ENCODE data around the gene TECPR2.
"Not testable (repeated sequence)": the region's sequence is repeated elsewhere in the genome, so short reads cannot be mapped to it uniquely, and the experiment has no call there.

Gene TECPR2

DNA sequence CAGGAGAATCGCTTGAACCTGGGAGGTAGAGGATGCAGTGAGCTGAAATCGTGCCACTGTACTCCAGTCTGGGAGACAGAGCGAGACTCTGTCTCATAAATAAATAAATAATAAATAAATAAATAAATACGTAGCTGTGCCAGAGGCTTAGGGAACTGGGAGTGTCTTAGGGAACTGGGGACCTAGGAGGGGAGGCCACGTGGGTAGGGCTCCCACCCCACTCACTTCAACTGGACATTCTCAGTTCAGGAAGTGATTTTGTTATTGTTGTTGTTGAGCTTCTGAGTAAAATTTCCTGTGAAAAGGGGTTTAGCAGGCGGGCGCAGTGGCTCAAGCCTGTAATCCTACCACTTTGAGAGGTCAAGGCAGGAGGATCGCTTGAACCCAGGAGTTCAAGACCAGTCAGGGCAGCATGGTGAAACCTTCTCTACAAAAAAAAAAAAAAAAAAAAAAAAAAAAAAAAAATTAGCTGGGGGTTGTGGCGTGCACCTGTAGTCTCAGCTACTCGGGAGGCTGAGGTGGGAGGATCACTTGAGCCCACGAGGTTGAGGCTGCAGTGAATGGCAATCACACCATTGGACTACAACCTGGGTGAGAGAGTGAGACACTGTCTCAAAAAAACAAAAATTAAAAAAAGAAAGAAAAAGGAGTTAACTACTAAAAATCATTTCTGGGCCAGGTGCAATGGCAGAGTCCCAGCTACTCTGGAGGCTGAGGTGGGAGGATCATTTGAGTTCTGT, 165.9 kb downstream of the TECPR2 start:
- no peak for DNase-seq (ENCODE audit: low spot score)

DNA sequence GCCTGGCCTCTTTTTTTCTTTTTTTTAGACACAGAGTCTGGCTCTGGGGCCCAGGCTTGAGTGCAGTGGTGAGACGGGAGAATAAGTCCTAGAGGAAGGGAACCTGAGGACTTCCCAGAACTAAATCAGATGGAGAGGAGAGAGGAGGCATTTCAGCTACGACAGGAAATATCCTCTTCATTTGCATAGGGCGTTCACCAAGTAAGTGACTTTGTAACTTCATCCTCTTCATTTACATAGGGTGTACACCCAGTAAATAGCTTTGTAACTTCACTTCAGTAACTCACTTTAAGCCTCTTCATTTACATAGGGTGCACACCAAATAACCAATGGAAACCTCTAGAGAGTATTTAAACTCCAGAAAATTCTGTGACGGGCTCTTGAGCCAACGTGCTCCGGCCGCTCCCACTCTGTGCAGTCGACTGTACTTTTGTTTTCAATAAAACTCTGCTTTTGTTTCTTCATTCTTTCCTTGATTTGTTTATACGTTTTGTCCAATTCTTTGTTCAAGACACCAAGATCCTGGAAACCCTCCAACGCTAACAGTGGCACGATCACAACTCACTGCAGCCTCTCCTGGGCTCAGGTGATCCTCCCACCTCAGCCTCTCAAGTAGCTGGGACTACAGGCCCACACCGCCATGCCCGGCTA, 168.2 kb downstream of the TECPR2 start:
- DNase-seq (ENCODE audit: low spot score): no peak

DNA sequence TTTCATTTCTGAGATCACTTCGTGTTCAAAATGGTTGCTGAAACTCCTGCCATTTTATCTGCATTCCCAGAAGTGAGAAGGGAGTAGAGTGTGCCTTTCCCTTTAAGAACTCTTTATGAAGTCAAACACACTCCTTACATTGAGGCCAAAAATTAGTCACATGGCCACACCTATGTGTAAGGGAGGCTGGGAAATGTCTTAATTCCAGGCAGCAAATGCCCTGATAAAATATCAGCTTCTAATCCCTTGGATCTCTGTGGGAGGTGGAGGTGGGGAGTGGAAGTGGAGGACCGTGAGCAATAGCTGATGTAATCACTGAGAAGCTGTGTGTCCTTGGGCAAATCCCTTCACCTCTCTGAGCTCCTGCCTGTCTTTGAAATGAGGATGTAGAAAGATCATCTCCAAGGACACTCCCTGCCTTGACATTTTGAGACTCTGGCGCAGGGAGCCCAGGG, 169.5 kb downstream of the TECPR2 start:
- no peak for DNase-seq (ENCODE audit: low spot score)

DNA sequence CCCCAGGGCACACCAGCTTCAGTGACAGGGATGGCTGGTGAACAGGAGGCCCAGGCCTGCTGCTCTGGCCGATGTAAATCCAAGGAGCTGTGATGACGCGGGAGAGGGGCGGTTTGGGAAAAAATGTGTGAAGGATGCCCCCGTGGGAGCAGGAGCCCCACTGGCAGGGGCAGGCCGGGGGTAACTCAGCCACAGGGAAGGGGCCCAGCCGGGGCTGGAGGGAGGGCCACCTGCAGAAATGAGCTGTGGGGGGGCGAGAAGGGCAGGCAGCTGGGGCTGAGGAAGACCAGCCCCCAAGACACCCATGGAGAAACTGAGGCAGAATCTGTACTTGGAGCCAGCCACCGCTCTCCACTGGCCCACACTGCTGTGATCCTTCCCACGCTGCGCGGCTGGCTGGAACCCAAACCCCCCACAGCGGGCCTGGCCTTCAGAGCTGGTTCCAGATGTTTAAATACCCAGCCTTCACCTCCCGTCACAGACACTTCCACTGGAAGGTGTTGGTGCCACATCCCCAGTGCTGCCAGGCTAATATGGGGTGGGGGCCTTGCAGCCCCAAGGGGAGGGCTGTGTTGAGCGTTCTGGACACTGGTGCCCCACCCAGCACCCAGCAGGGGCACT, 175.3 kb downstream of the TECPR2 start:
- DNase-seq (ENCODE audit: low spot score): no peak

DNA sequence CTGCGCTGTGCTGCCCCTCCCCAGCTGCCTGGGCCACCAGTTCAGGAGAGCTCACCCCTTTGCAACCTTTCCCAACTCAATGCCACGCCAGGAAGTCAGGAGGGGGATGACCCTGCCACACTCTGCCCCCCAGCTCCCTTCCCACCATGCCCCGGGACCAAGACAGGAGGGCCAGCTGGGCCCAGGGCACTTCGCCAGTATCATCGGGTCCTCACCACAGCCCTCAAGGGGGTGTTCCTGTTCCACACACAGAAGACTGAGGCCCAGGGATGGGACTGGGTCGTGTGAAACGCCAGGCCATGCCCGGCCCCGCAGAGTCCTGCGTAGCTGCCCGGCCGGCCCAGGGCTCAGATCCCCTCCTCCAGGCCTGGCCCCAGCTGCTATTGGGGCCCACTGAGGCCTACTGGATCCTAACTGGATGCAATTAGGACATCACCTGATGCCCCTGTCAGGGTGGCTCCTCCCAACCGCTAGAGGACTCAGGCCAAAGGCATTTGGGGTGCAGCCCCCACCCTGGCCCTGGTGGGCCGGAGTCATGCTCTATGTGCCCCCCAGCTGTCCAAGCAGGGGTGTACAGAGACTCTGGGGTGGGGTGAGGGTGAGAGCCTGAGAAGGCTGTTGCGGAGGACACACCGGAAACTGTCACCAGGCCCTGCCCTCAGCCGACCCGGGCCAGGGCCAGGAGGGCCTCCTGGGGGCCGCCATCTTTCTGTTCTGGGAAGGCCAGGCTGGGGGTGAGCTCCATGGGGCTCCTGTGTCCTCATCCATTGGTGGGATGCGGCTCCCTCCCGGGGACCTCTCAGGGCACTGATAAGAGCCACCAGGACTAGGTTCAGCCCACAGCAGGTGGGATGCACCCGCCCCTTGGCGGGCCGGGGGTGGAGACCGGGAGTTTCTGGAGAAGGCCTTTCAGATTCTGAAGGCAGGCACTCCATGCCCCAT, 176.1 kb downstream of the TECPR2 start:
- DNase-seq (ENCODE audit: low spot score): no peak

DNA sequence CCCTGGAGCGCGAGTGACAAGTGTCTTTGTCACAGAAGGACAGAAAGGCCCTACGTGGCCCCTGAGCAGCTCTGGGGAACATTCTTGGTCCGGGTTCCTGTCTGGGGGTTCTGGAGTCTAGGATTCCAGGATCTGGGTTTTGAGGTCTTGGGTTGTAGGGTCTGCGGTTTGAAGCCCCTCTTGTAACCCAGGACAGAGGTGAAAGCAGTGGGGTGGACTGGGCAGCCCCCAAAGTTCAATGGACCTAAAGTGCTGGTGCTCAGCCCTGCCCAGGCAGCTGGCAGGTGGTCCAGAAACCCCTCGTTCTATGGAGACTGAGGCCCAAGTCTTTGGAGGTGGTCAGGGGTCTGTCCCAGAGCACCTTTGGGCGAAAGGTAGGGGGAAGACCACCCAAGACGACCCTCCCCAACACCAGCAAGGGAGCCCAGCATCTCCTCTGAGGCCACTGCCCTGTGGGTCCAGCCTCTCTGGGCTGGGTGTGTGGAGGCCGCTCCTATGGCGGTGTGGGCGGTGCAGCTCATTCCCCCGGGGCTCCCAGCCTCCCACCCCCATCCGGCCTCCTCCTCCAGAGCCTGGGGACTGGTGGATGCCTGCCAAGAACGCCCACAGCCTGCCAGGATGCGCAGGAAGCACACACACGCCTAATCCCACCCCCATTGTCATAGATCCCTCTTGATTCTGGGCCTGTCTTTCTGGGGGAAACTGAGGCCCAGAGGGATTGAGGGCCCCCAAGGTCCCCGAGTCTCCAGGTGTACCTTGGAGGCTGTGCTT, 177.0 kb downstream of the TECPR2 start:
- no peak for DNase-seq (ENCODE audit: low spot score)

DNA sequence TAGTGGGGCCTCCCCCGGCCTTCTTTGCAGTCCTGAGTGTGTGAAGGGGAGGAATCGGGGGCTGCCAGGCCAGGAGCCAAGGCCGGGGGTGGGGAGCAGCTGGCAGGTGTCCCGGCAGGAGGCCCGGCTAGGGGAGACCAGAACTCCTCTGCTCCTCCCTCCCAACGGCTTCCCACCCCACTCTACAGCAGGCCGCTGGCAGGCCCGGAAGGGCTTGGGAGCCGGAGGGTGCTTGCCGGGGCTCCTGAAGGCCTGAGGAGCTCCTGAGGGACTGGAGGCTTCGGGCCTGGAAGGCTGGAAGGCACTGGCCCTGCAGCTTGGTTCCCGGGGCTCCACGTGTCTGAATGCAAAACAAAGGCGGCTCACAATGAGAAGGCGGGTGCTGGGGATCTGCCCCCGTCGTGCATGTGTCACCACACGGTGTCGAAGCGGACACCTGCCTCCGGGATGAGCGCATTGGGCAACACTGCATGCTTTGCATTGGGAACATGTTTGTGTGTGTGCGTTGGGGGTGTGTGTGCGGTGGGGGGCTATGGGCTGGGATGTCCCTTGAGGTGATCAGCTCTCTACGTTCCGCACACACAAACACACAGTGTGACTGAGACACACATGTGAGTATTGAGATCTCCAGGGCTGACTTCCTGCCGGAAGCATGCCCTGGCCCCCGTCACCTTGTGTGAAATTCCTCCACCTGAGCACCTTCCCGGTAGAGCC, 177.7 kb downstream of the TECPR2 start:
- no peak for DNase-seq (ENCODE audit: low spot score)

DNA sequence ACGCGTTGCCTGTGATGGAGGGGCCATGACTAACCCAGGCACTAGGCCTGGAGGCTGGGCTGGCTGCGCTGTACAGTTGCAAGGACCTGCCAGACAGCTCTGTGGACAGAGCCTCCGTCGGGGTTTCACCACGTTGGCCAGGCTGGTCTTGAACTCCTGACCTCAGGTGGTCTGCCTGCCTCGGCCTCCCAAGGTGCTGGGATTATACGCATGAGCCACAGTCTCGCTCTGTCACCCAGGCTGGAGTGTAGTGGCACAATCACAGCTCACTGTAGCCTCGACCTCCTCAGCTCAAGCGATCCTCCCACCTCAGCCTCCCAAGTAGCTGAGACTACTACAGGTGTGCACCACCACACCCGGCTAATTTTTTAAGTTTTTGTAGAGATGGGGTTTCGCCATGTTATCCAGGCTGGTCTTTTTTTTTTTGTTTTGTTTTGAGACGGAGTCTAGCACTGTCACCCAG, 178.3 kb downstream of the TECPR2 start:
- not testable (repeated sequence) for DNase-seq (ENCODE audit: low spot score)

DNA sequence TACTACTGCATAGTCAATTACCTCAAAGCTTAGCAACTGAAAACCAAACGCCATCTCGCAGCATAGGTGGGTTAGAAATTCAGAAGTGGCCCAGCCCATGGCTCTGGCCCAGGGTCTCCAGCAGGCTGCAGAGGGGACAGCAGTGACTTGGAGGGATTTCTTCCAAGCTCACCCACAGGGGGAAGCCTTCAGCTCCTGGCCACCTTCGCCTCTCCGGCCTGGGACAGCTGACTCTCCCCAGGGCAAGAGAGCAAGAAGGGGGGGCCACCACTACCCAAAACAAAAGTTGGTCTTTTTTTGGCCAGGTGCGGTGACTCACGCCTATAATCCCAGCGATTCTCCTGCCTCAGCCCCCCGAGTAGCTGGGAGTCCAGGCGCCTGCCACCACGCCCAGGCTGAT, 179.0 kb downstream of the TECPR2 start:
- no peak for DNase-seq (ENCODE audit: low spot score)

DNA sequence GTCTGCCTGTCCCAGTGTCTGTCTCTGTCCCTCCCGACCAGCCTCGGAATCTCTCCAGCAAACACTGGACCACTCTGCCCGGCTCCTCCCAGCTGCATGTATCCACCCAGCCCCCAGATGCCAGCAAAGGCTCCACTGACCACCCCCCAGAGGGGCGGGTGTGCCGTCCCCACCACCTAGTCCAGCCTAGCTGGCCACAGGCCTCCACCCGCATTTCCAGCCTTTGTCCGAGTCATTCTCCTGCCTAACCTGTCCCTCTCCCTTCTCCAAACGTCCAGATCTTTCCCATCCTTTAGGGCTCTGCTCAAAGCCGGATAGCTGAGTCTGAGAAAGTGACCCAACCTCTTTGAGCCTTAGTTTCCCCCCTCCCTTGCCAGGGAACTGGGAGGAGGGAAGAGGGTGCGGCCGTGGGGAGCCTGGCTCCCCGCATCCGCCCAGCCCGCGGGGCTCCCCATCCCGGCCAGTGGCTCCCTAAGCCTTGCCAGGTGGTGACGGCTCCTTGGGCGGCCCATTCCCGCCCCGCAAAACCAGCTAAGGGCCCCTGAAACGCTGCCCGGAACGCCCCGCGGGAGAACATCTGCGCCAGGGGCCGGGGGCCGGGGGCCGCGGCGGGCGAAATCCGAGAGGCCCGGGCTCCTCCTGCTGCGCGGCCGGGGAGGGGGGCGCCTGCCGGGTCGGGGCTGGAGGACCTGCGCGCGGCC, 181.5 kb downstream of the TECPR2 start:
- DNase-seq (ENCODE audit: low spot score): no peak

DNA sequence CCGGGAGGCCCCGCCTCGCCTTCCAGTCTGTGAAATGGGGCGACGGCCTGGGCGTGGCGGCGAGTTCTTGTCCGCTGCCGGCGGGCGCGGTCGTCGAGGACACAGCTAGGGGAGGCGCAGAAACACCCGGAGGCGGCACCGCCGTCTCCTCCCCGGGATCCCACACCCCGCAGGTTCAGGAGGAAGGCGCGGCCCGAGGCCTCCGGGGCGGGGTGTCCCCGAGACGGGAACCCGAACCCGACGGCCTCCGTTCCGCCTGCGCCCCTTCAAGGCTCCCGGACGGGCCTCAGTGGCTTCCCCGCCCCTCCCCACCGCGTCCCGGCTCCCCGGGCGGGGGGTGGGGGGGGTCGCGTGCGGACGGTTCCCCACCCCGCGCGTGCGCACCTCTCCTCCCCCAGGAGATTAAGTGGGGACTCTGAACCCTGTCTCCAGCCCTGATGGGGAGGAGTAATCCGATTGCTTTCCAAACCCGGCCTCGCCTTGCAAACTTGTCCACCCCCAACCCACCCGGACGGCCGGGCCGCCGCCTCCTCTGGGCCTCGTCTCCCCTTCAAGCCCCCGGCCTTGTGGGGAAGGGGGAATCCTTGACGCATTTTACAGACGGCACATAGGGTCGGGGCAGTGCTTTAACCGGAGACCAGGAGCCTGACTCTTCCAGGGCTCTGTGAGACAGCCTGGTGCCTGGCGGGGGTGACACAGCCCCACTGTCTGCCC, 182.2 kb downstream of the TECPR2 start:
- peak; percentile 50 for DNase-seq (ENCODE audit: low spot score)

DNA sequence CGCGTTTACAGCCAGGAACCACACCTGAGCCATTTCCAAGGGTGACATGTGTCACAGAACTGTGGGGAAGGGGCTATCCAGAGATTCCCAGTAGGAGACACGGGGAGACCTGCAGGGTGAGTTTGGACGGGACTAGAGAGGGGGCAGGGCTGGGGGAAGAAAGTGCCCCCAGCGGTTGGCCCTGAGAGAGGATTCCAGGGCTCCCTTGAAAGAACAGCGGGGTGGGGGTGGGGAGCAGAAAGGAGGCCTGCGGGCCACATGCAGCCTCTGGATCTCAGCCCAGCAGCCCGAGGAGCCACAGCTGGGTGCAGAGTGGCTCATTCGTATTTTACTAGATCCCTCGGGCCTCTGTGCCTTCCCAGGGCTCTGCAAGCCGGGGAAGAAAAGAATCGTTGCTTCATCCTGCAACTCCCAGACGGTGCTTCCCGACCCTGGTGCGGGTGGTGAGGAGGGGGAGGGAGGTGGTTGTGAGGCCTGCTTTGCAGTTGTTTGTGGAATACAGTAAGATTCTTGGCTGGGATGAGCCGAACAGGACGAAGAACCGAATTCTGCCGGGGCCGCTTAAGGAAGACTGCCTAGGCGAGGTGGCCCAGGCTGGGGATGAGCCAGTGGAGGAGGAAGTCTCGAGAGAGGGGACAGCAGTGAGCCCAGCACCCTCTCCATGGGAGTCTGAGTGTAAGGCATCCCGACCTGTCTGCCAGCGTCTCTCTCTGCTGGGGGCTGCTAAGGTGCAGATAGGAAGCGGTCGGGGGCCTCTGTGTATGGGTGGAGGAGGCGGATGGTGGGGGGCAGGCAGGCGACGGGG, 182.9 kb downstream of the TECPR2 start:
- no peak for DNase-seq (ENCODE audit: low spot score)

DNA sequence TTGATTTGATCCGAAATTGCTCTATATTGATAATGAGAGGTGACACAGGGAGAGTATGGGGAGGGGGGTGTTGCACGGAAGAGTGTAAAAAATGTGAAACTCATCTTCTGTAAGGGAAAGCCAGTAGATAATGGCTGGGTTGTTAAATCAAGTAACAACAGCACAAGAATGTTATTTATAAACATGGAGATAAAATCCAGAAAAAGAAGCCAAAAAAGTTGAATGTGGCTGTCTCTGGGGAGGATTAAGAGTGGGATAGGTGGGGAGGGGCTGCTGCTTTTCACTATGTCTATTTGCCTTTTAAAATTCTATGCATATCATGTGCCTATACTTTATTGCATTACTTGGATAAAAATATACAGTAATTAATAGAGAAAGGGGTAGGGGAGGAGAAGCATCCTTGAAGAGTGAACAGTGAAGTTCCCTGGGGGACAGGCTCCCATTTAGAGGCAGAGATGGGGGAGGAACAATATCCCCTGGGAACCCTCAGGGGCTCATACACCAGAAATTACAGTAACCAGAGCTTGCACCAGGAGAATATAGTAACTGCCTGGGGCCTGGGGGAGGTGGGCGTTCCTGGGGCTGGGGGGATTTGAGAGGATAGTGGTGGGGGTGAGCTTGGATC, 186.0 kb downstream of the TECPR2 start:
- DNase-seq (ENCODE audit: low spot score): no peak

DNA sequence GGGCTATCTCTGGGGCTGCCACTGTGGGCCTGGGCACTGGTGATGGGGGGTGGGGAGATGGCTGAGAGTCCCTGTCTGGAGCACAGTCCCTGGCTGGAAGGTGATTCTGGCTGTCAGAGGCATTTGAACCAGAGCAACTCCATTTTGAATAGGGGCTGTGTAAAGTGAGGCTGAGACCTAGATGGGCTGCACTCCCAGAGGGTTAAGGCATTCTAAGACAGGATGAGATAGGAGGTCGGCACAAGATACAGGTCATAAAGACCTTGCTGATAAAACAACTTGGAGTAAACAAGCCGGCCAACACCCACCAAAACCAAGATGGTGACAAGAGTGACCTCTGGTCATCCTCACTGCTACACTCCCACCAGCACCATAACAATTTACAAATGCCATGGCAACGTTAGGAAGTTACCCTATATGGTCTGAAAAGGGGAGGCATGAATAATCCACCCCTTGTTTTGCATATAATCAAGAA, 188.2 kb downstream of the TECPR2 start:
- not testable (repeated sequence) for DNase-seq (ENCODE audit: low spot score)
